Measurements from ENCODE around the gene NPAS3. TPM values are rescaled to one million over a fixed set of nuclear protein-coding genes. Genes with fewer than 3 reads are reported as not detected.
A peak's percentile ranks its signal among the peaks of the same experiment; 100 is the strongest.

The NPAS3 gene
- total and polyA plus RNA-seq, 2 of the 8 experiments (the other 6 are each of a cell fraction or from before 2014, with no cell fraction given) = 0.11 to 0.60 TPM

DNA sequence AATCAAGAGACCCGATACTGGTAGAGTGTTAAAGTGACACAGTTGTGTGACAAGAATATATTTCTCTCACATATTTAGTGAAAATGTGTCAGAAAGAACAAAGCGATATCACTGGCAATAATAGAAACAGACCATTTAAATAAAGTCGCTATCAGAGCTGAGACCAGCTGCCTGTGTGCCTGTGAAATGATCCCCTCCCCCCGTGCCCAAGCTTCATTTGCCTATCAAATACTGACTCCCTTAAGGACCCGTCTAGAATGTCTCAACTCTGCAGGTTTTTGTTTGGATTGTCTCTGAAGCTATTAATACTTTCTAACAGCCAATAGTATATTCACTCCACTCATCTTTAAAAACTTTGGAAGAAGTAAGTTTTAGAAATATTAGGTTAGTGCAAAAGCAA is 913.3 kb downstream of the NPAS3 start:
- H2AK5ac ChIP-seq (ENCODE audit: low read depth, low read length) = no peak overlapping the region
- H3K4ac ChIP-seq (replicated peaks; ENCODE audit: insufficient read length, low read depth, low read length) = no peak overlapping the region
- no peaks in the 10 kb centered on the region for H3K9me3 ChIP-seq (ENCODE audit: insufficient read depth in 2 of 2, low read depth in 1 of 2, low read length in 1 of 2)
- no peaks in the 10 kb centered on the region for H3K23me2 ChIP-seq (ENCODE audit: low read depth, low read length)
- no peak overlapping the region for H3K23ac ChIP-seq (ENCODE audit: insufficient read length)
- no peak overlapping the region for H2BK12ac ChIP-seq (ENCODE audit: low read depth, low read length)
- H4K20me1 ChIP-seq (replicated peaks in 1 of 2; ENCODE audit: control insufficient read depth in 1 of 2, insufficient read depth in 2 of 2, low read length in 2 of 2) = no peaks in the 10 kb centered on the region
- H2BK15ac ChIP-seq (ENCODE audit: low read length) = no peak overlapping the region
- no peak overlapping the region for H2BK120ac ChIP-seq (replicated peaks; ENCODE audit: low read depth, low read length)
- no peak overlapping the region for H2BK20ac ChIP-seq (ENCODE audit: low read length)
- no peak overlapping the region for H4K5ac ChIP-seq (ENCODE audit: insufficient read length, low read depth, low read length)
- H3K36me3 ChIP-seq (ENCODE audit: control insufficient read depth in 2 of 4, insufficient read depth in 4 of 4, low read length in 3 of 4) = no peaks in the 10 kb centered on the region
- H3K27me3 ChIP-seq (replicated peaks in 1 of 4; ENCODE audit: control insufficient read depth in 3 of 4, extremely low read depth in 1 of 4, insufficient read depth in 3 of 4, low read length in 3 of 4) = no peaks in the 10 kb centered on the region
- H3K4me1 ChIP-seq (replicated peaks in 1 of 4; ENCODE audit: control insufficient read depth in 3 of 4, insufficient read depth in 4 of 4, low read length in 3 of 4) = peaks cover 4 to 8% (median 6%) of the 10 kb centered on the region in 4 experiments; a peak in 5 of 7 replicates
- no peak overlapping the region for H3K56ac ChIP-seq (replicated peaks; ENCODE audit: insufficient read length, low read depth, low read length)
- H3K4me3 ChIP-seq (ENCODE audit: extremely low read depth in 1 of 4, insufficient read depth in 2 of 4, low read depth in 3 of 4, low read length in 4 of 4) = no peak overlapping the region; a peak in 1 of 8 replicates
- H4K91ac ChIP-seq (replicated peaks; ENCODE audit: insufficient read length, low read length) = no peak overlapping the region
- CTCF ChIA-PET (ENCODE audit: partially characterized antibody) = interaction anchor here (1.9 to 7.2 kb wide), 4 partner anchors 11 to 244 kb away, joined by 5 to 80 read pairs (median 6); no protein-coding TSS in a partner anchor
- H4K8ac ChIP-seq (ENCODE audit: extremely low read depth, insufficient read depth, low read length) = no peak overlapping the region
- H3K79me1 ChIP-seq (ENCODE audit: low read depth, low read length) = no peaks in the 10 kb centered on the region
- H3K18ac ChIP-seq (ENCODE audit: extremely low read depth, low read length) = no peak overlapping the region
- H3K79me2 ChIP-seq (ENCODE audit: control insufficient read depth in 1 of 2, insufficient read depth in 2 of 2, low read length in 2 of 2) = no peaks in the 10 kb centered on the region
- peak; percentile 7 for FAIRE-seq
- peak overlapping the region in 1 of 2 experiments; percentile 10; a peak in 1 of 4 replicates for H3K4me2 ChIP-seq (ENCODE audit: insufficient read depth in 1 of 2, low read depth in 2 of 2, low read length in 2 of 2)
- no peak overlapping the region for H3K27ac ChIP-seq (ENCODE audit: low read depth, low read length)
- 56% methylated on average over 5 of the region's 5 CpGs; no CpG with 5 or more reads in 1 of the 2 experiments for WGBS, 2 experiments (ENCODE audit: extremely low coverage in 1 of 2, insufficient coverage in 1 of 2, insufficient read length in 1 of 2, insufficient replicate concordance in 2 of 2, low coverage in 1 of 2, low lambda C conversion rate in 2 of 2, missing lambda C conversion rate in 1 of 2)
- H3K9ac ChIP-seq (replicated peaks in 1 of 4; ENCODE audit: extremely low read depth in 1 of 4, low read depth in 3 of 4, low read length in 3 of 4) = no peak overlapping the region
- POLR2A ChIA-PET (ENCODE audit: partially characterized antibody) = interaction anchor here (0.9 kb wide), 1 partner anchor 247 kb away, joined by 3 read pairs; no protein-coding TSS in a partner anchor
- no peak overlapping the region for H2BK5ac ChIP-seq (ENCODE audit: low read depth, low read length)
- DNase-seq (ENCODE audit: low read depth in 1 of 2, low spot score in 2 of 2) = no peak
- H2AFZ ChIP-seq (ENCODE audit: low read length) = no peak overlapping the region
- H3K14ac ChIP-seq (ENCODE audit: insufficient read length) = no peak overlapping the region
- TF ChIP-seq HDAC6 (IDR thresholded peaks at IDR 0.05; ENCODE audit: low read depth, low read length) (no peak), YY1 (IDR thresholded peaks at IDR 0.05; ENCODE audit: low read depth, low read length) (no peak), TAF7 (optimal IDR thresholded peaks at IDR 0.05; ENCODE audit: borderline replicate concordance, low read depth, low read length) (no peak), GTF2F1 (IDR thresholded peaks at IDR 0.05; ENCODE audit: borderline replicate concordance, low read depth, low read length) (no peak), RNF2 (IDR thresholded peaks at IDR 0.05; ENCODE audit: borderline replicate concordance, low read depth, low read length, missing control alignments, poor library complexity, severe bottlenecking) (no peak), TEAD4 (IDR thresholded peaks at IDR 0.05; ENCODE audit: low read depth, low read length) (no peak), SP4 (IDR thresholded peaks at IDR 0.05; ENCODE audit: low read length) (no peak), FOSL1 (IDR thresholded peaks at IDR 0.05; ENCODE audit: insufficient read depth, low read depth, low read length) (no peak), SP1 (IDR thresholded peaks at IDR 0.05; ENCODE audit: low read depth, low read length) (no peak), BACH1 (IDR thresholded peaks at IDR 0.05; ENCODE audit: low read length) (no peak), KDM1A (IDR thresholded peaks at IDR 0.05; ENCODE audit: borderline replicate concordance, low read length) (no peak), RXRA (IDR thresholded peaks at IDR 0.05; ENCODE audit: insufficient read depth, low read depth, low read length) (no peak), BCL11A (IDR thresholded peaks at IDR 0.05; ENCODE audit: low read depth in 2 of 2, low read length in 2 of 2) (no peak), SRF (IDR thresholded peaks at IDR 0.05; ENCODE audit: low read depth, low read length) (no peak), SIN3A (conservative IDR thresholded peaks at IDR 0.05 in 1 of 2, IDR thresholded peaks at IDR 0.05 in 1 of 2; ENCODE audit: low read depth in 1 of 2, low read length in 2 of 2) (no peak)

Data from H1 (cell line).